GM12875 (cell line): ENCODE data around the gene PSMB5.

Experiments
- H3K4me3 ChIP-seq: one replicate; pipeline ENCODE4 v1.5.1; 2011; ENCODE audit warnings: low read depth, low read length, control low read depth
- CTCF ChIP-seq: IDR thresholded peaks from 2 replicates; pipeline ENCODE4 v1.5.1; 2011; ENCODE audit warnings: low read depth, mild to moderate bottlenecking, control low read depth, inconsistent platforms, low read length, moderate library complexity, borderline replicate concordance; ENCODE audit not compliant: insufficient read depth

Gene PSMB5

GRCh38 chr14:22994762-22995275 lies 39.9 kb downstream of the PSMB5 start:
- TF ChIP-seq CTCF: peak; percentile 62
- H3K4me3 ChIP-seq: no peak overlapping the region

- H3K4me3 ChIP-seq: no peak overlapping the region
- no peak for TF ChIP-seq CTCF
These were observed 41.2 kb downstream of the PSMB5 start for GRCh38 chr14:22993517-22993916.

DNA sequence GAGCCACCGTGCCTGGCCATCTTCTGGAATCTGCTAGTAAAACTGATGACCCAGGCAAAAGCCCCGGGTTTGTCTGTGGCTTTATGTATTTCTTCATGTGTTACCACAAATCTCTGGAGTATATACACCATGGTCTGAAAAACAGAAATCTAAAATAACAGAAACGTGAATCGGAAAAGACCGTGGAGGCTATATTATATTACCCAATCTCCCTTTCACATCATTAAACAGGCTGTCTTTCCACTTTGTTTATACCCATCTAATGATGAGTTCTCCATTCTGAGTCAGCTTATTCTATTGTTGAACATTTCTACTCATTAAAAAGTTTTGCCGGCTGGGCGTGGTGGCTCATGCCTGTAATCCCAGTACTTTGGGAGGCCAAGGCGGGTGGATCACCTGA lies 42.8 kb downstream of the PSMB5 start:
- no peak overlapping the region for H3K4me3 ChIP-seq
- no peak for TF ChIP-seq CTCF

DNA sequence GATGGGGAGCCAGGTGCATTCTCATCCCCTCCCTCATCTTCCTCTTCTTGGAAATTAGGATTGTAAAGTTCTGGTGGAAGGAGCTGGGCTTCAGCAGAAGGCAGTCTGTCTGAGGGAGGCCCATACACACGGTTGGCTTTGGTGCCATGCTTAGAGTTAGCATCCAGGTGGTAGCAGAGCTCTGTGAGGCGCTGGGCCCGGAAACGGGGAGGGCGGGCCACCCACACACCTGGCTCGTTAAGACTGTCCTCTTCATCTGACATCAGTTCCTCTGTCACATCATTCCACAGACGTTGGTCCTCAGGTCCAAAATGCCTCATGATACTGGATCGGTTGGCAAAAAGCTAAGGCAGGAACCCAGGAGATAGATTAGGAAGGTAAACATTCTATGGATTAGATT lies 47.4 kb downstream of the PSMB5 start:
- TF ChIP-seq CTCF: no peak
- no peak overlapping the region for H3K4me3 ChIP-seq

DNA sequence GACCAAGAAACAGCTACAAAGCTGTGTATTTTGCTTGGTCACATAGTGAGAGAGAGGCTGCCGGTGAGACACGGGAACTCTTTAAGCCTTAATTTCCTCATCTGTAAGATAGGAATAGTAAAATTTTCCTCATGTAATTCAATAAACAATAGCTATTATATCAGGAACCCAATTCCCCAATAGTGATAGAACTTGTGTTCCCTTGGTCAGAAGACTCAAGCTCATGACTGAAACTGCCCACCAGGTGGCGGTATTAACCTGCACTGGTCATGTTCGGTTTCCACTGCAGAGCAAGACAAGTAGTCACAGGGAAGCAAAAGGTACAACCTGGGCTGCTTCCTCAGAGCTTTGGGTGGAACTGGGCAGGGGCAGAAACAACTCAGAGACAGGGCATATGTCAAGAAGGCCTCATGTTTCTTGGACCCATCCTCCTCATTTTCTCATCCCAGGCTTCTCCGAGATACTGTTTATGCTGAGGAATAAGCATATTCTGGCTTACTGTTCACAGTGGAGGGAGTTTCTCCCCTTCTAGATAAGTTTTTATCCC lies 48.1 kb downstream of the PSMB5 start:
- peak; percentile 85 for TF ChIP-seq CTCF
- H3K4me3 ChIP-seq: no peak overlapping the region

DNA sequence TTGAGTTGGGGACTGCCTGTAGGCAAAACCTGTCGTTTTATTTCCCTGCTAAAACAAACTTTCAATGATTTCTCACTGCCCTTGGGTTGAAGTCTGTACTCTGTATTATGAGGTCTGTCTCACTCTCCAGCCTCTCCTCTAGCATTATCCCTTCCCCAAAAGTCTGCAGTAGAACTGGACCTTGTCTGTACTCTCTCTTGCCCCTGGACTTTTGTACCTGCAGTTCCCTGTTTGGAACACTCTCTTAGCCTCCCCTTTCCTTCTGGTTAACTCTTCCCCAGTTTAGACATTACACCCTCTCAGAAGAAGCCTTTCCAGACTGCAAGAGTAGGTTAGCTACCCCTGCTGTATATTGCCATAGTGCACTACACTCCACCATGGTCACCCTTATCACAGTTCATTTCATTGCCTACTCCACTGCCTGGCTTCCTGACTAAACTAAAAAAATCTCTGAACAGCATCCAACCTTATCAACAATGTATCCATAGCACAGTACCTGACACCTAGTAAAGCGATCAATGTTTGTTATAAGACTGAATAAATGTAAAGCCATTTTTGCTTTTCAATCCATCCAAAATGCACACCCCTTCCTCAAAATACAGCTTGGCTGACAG lies 48.7 kb downstream of the PSMB5 start:
- TF ChIP-seq CTCF: no peak

GRCh38 chr14:22984959-22985658 lies 49.6 kb downstream of the PSMB5 start:
- TF ChIP-seq CTCF: no peak
- no peak overlapping the region for H3K4me3 ChIP-seq

More for the DNA sequence above, 48.7 kb downstream of the PSMB5 start:
- no peak overlapping the region for H3K4me3 ChIP-seq
